ENCODE data around the gene FIZ1.

Gene FIZ1

GRCh38 chr19:55593096-55593772, 6.1 kb downstream of the FIZ1 start:
- no peak for TF ChIP-seq CTCF (IDR thresholded peaks at IDR 0.05; ENCODE audit: control extremely low read depth, extremely low read depth, low read depth, missing control alignments)
- CTCF ChIA-PET = interaction anchor here (1.0 to 1.7 kb wide), 3 partner anchors 13 to 61 kb away, joined by 3 to 6 read pairs (median 4); partner anchors contain the start of gene ZNF865
- POLR2A ChIA-PET = no interaction called here
- no peak for DNase-seq (ENCODE audit: extremely low spot score)

GRCh38 chr19:55592391-55593090, 6.8 kb downstream of the FIZ1 start:
- TF ChIP-seq CTCF (IDR thresholded peaks at IDR 0.05; ENCODE audit: control extremely low read depth, extremely low read depth, low read depth, missing control alignments) = no peak
- ChIA-PET POLR2A (no interaction called here), CTCF (interaction anchor here (1.7 kb wide), 1 partner anchor 13 kb away, joined by 6 read pairs; the partner anchor contains the start of gene ZNF865)
- no peak for DNase-seq (ENCODE audit: extremely low spot score)

- POLR2A ChIA-PET = no interaction called here
- CTCF ChIA-PET = no interaction called here
Measured at GRCh38 chr19:55591555-55591954, 7.8 kb downstream of the FIZ1 start.

GRCh38 chr19:55590617-55591016, 8.7 kb downstream of the FIZ1 start:
- no peak for DNase-seq (ENCODE audit: extremely low spot score)
- ChIA-PET CTCF (no interaction called here), POLR2A (no interaction called here)
- no peak for TF ChIP-seq CTCF (IDR thresholded peaks at IDR 0.05; ENCODE audit: control extremely low read depth, extremely low read depth, low read depth, missing control alignments)

More at GRCh38 chr19:55591555-55591954, 7.8 kb downstream of the FIZ1 start:
- no peak for TF ChIP-seq CTCF (IDR thresholded peaks at IDR 0.05; ENCODE audit: control extremely low read depth, extremely low read depth, low read depth, missing control alignments)
- DNase-seq (ENCODE audit: extremely low spot score) = no peak

- no peak for TF ChIP-seq CTCF (IDR thresholded peaks at IDR 0.05; ENCODE audit: control extremely low read depth, extremely low read depth, low read depth, missing control alignments)
- DNase-seq (ENCODE audit: extremely low spot score) = no peak
- ChIA-PET POLR2A (no interaction called here), CTCF (no interaction called here)
Measured at GRCh38 chr19:55590109-55590508, 9.2 kb downstream of the FIZ1 start.

GRCh38 chr19:55588738-55589137, 10.6 kb downstream of the FIZ1 start:
- TF ChIP-seq CTCF (IDR thresholded peaks at IDR 0.05; ENCODE audit: control extremely low read depth, extremely low read depth, low read depth, missing control alignments) = no peak
- DNase-seq (ENCODE audit: extremely low spot score) = no peak
- CTCF ChIA-PET = interaction anchor here (1.5 kb wide), 1 partner anchor 43 kb away, joined by 5 read pairs; no protein-coding TSS in a partner anchor
- POLR2A ChIA-PET = no interaction called here

Measured in GM10248 (cell line).